OCI-LY1 (cell line): Measurements from ENCODE around the gene MMRN2.

Experiments used
- H2AFZ ChIP-seq: fragments of 200-600 bp; sonication (generic), shearing (Covaris generic); 2 replicates; pipeline ENCODE4 v1.6.0; 2014; ENCODE audit warnings: antibody characterized with exemption, mild to moderate bottlenecking, low read length
- H3F3A ChIP-seq: fragments of 200-600 bp; sonication (generic), shearing (Covaris generic); 2 replicates; pipeline ENCODE4 v1.6.0; 2014; ENCODE audit warnings: mild to moderate bottlenecking, antibody characterized with exemption, low read length, moderate library complexity; ENCODE audit not compliant: insufficient read depth
- H3K27ac ChIP-seq: fragments of 200-600 bp; sonication (generic); 2 replicates; pipeline ENCODE4 v1.5.1; 2014; ENCODE audit warnings: low read length, mixed run types, mild to moderate bottlenecking, low read depth; ENCODE audit not compliant: poor library complexity, severe bottlenecking
- H3K27me3 ChIP-seq: fragments of 200-600 bp; sonication (generic); 2 replicates; pipeline ENCODE4 v1.6.0; 2014; ENCODE audit warnings: antibody characterized with exemption, mild to moderate bottlenecking, low read length, moderate library complexity; ENCODE audit not compliant: insufficient read depth
- H3K36me3 ChIP-seq: fragments of 200-600 bp; sonication (generic); 2 replicates; pipeline ENCODE4 v1.6.1; 2014; ENCODE audit warnings: mild to moderate bottlenecking, antibody characterized with exemption, low read length, moderate library complexity, mixed read lengths; ENCODE audit not compliant: insufficient read depth
- H3K4me1 ChIP-seq: fragments of 200-600 bp; sonication (generic); 2 replicates; pipeline ENCODE4 v1.5.1; 2014; ENCODE audit warnings: mild to moderate bottlenecking, low read length, moderate library complexity; ENCODE audit not compliant: insufficient read depth, severe bottlenecking
- H3K4me2 ChIP-seq: fragments of 200-600 bp; sonication (generic), shearing (Covaris generic); 2 replicates; pipeline ENCODE4 v1.6.1; 2014; ENCODE audit warnings: low read length
- H3K4me3 ChIP-seq: fragments of 200-600 bp; sonication (generic); 2 replicates; pipeline ENCODE4 v1.5.1; 2014; ENCODE audit warnings: low read length, low read depth, mild to moderate bottlenecking, mixed read lengths; ENCODE audit not compliant: poor library complexity, severe bottlenecking
- H3K79me2 ChIP-seq: fragments of 200-600 bp; shearing (Covaris generic); 2 replicates; pipeline ENCODE4 v1.6.1; 2016; ENCODE audit warnings: mixed run types, low read length, mixed read lengths; ENCODE audit not compliant: insufficient read depth
- H3K9ac ChIP-seq: fragments of 200-600 bp; sonication (generic), shearing (Covaris generic); 2 replicates; pipeline ENCODE4 v1.6.1; 2014; ENCODE audit warnings: mild to moderate bottlenecking, low read length, mixed read lengths
- H3K9me2 ChIP-seq: fragments of 200-600 bp; sonication (generic), shearing (Covaris generic); 2 replicates; pipeline ENCODE4 v1.6.1; 2014; ENCODE audit warnings: low read depth, mild to moderate bottlenecking, low read length, mixed read lengths
- H3K9me3 ChIP-seq: fragments of 200-600 bp; shearing (Covaris generic); 2 replicates; pipeline ENCODE4 v1.6.1; 2014; ENCODE audit warnings: low read length, mixed read lengths
- H4K20me1 ChIP-seq: fragments of 200-600 bp; sonication (generic), shearing (Covaris generic); 2 replicates; pipeline ENCODE4 v1.6.0; 2016; ENCODE audit warnings: mild to moderate bottlenecking, low read length; ENCODE audit not compliant: insufficient read depth
- CTCF ChIP-seq: fragments of 200-600 bp; sonication (generic), shearing (Covaris generic); IDR thresholded peaks from 2 replicates; pipeline ENCODE4 v1.5.1; 2017; ENCODE audit warnings: mild to moderate bottlenecking, antibody characterized with exemption, low read length, moderate library complexity, mixed read lengths
- EZH2 ChIP-seq: fragments of 200-600 bp; sonication (generic), shearing (Covaris generic); IDR thresholded peaks from 2 replicates; pipeline ENCODE4 v1.8.0; 2017; ENCODE audit warnings: borderline replicate concordance, mixed run types, mild to moderate bottlenecking, antibody characterized with exemption, low read length, moderate library complexity, mixed read lengths

MMRN2 gene

GRCh38 chr10:86899132-86899531, 58.3 kb downstream of the MMRN2 start:
- Histone ChIP-seq H3K79me2 (no peaks in the 10 kb centered on the region), H3K36me3 (peaks cover 9% of the 10 kb centered on the region; the same call in 1 of the 2 replicates), H3K4me3 (no peak overlapping the region), H3K27ac (no peak overlapping the region), H2AFZ (no peak overlapping the region), H3K9me3 (no peaks in the 10 kb centered on the region), H3K27me3 (no peaks in the 10 kb centered on the region), H3K9me2 (no peaks in the 10 kb centered on the region), H3F3A (no peaks in the 10 kb centered on the region), H3K9ac (no peak overlapping the region), H3K4me1 (no peaks in the 10 kb centered on the region), H3K4me2 (no peak overlapping the region), H4K20me1 (no peaks in the 10 kb centered on the region)
- no peak for TF ChIP-seq EZH2

GRCh38 chr10:86898511-86898910, 58.9 kb downstream of the MMRN2 start:
- Histone ChIP-seq H3K36me3 (peaks cover 9% of the 10 kb centered on the region; the same call in 1 of the 2 replicates), H2AFZ (no peak overlapping the region), H3K4me1 (no peaks in the 10 kb centered on the region), H3F3A (no peaks in the 10 kb centered on the region), H3K79me2 (no peaks in the 10 kb centered on the region), H3K9me2 (no peaks in the 10 kb centered on the region), H3K27me3 (no peaks in the 10 kb centered on the region), H3K9me3 (no peaks in the 10 kb centered on the region), H3K4me3 (no peak overlapping the region), H3K4me2 (no peak overlapping the region), H4K20me1 (no peaks in the 10 kb centered on the region), H3K9ac (no peak overlapping the region), H3K27ac (no peak overlapping the region)
- TF ChIP-seq EZH2 (no peak), CTCF (no peak)

GRCh38 chr10:86889997-86890396, 67.4 kb downstream of the MMRN2 start:
- Histone ChIP-seq H3K27ac (no peak overlapping the region), H3K4me3 (no peak overlapping the region), H3K36me3 (no peaks in the 10 kb centered on the region), H3K9ac (no peak overlapping the region), H3K79me2 (no peaks in the 10 kb centered on the region), H3K9me2 (no peaks in the 10 kb centered on the region), H3K4me1 (peaks cover 12% of the 10 kb centered on the region), H4K20me1 (no peaks in the 10 kb centered on the region), H3K27me3 (no peaks in the 10 kb centered on the region), H3F3A (no peaks in the 10 kb centered on the region), H3K4me2 (no peak overlapping the region), H3K9me3 (no peaks in the 10 kb centered on the region), H2AFZ (no peak overlapping the region)
- TF ChIP-seq CTCF = no peak
- no peak for TF ChIP-seq EZH2
